ENCODE data around the gene SPCS2.
"Not testable (repeated sequence)": the region's sequence is repeated elsewhere in the genome, so short reads cannot be mapped to it uniquely, and the experiment has no call there.

The SPCS2 gene

GRCh38 chr11:74950374-74950969 lies 1.4 kb downstream of the SPCS2 start:
- DNase-seq, result peak; percentile 23

DNA sequence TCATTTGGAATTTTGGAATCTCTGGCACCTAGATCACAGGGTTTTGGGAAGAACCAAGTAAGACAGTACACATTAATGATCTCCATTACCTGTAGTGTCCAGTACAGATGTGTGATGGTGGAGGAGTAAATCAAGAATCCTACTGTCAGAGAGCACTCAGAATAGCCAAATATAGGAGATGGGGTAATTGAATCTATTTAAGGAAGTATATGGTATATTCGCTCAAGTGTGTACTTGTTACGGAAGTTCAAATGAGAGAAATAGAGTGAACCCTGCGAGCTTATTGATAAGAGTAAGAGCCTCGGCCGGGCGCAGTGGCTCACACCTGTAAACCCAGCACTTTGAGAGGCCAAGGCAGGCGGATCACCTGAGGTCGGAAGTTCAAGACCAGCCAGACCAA lies 2.2 kb downstream of the SPCS2 start:
- DNase-seq, result no peak

DNA sequence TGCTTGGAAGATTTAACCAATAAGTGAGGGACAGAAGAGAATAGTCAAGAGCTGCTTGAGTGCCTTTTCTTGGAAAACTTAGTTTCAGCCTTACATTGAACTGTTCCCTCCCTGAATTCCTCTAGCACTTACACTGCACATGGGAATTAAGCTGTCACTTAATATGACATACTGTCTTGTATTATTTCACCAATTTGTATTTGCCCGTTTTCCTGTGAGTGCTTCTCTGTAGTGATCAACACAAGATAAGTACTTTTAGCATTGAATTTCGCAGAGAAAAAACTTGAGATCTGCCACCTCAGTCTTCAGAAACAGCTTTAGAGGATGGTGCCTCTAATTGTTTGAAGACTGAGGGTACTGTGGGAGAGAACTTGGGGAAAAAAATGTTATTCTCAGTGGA lies 3.7 kb downstream of the SPCS2 start:
- DNase-seq, result no peak

DNA sequence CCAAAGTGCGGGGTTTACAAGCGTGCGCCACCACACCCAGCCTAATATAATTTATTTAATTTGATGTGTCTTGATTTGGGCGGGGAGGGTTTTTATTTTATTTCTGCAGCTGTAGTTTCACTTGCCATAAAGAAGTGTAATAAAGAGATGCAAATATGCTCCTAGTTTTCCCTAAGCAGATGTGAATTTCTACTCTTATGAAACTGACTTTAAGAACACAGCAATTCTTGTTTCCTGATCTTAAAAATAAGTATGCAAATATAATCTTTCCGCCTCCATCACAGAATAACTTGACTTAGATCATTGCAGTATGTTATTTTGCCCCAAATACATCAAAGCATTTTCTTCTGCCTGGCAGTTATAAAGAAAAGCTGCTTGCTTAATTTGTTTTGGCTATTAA lies 4.4 kb downstream of the SPCS2 start:
- DNase-seq, result no peak

GRCh38 chr11:74954199-74954598 lies 5.1 kb downstream of the SPCS2 start:
- DNase-seq, result no peak

- DNase-seq, result no peak
Observed at GRCh38 chr11:74956397-74957015, 7.4 kb downstream of the SPCS2 start.

DNA sequence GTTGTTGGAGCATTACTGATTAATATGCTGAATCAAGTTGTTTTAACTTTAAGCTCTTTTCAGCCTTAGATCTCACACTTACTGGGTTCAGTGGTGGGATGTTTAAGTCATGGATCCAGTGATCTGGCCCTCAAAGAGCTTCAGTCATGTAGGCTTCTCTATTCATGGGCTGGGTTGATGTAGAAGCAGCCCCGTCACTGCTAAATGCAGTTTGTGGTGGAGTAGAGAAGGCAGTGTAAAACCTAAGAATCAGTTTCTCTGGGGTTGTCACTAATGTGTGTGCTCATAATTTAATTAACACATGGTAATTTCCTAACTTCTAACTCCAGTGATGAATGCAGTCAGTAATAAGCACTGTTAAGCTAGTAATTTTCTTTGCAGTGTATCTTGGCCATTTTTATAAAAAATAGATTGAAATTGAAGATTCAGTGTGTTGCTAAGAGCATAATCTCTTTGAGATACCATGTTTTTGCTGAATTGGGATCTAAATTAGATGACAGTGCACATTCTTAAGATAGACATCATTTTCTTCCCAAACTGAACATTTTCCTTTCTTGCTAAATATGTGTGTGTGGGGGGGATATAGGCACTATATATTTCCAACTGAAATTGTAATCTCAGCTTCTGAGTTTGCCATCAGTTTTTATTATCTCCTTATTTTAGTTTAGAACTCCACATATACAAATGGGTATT lies 9.0 kb downstream of the SPCS2 start:
- no peak for DNase-seq

DNA sequence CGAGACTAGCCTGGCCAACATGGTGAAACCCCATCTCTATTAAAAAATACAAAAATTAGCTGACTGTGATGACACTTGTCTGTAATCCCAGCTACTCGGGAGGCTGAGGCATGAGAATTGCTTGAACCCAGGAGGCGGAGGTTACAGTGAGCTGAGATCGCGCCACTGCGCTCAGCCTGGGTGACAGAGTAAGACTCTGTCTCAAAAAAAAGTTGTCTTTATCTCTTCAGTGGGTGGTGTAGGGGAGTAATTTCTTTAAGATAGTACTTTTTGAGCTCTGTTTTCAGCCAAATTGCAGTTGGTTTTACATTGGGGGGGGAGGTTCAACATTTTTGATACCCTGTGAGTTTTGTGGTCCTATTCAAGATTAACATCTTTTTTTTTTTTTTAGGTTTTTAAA lies 11.1 kb downstream of the SPCS2 start:
- not testable (repeated sequence) for DNase-seq

GRCh38 chr11:74966651-74967050 lies 17.6 kb downstream of the SPCS2 start:
- DNase-seq, result no peak

DNA sequence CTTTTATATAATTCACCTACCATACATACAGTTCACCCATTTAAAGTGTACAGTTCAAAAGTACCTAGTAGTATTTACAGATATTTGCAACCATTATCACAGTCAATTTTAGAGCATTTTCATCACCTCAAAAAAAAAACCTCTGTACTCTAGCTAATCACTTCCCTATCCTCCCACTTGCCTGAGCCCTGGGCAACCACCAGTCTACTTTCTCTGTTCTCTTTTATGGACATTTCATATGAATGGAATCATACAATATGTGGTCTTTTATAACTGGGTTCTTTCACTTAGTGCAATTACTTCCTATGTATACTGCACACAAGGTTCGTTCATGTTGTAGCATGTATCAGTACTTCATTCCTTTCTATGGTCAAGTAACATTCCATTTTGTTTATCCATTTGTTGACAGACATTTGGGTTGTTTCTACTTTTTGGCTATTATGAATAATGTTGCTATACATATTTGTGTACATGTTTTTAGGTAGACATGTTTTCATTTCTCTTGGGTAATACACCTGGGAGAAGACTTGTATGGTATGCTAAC lies 21.9 kb downstream of the SPCS2 start:
- no peak for DNase-seq

DNA sequence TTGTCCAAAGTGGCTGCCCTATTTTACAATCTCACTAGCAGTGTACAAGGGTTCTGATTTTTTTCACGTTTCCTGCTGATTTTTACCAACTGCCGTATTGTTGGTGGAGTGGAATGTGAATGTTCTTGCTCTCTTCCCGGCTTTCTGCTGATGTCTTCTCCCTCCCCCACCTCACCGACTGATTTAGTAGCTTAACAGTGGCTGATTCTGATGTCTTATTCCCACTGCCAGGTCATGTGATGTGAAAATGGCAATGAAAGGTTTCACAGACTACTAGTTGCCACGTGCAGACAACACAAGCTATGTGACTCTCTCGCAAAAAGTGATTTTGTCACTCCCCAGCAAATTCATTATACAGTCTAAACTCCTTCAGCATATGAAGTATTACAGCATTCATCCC lies 22.4 kb downstream of the SPCS2 start:
- no peak for DNase-seq

GRCh38 chr11:74978041-74978440 lies 29.0 kb downstream of the SPCS2 start:
- DNase-seq, result no peak

DNA sequence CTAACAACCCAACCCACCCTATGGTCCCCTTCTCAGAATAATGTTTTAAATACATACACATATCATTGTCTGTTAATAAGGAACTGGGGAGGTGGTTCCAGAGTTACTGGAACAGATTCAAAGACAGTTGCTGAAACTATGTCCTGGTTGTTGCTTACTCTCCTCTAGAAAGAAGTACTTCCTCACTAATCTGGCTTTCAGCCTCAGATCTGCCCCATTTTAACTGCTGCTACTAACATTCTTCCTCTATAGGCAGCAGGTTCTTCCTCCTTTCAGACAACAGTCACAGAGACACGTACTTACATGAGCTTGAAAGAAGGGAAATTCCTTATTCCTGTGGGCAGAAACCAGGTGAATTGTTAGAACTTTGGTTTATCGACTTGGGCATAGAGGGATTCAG lies 31.6 kb downstream of the SPCS2 start:
- no peak for DNase-seq

DNA sequence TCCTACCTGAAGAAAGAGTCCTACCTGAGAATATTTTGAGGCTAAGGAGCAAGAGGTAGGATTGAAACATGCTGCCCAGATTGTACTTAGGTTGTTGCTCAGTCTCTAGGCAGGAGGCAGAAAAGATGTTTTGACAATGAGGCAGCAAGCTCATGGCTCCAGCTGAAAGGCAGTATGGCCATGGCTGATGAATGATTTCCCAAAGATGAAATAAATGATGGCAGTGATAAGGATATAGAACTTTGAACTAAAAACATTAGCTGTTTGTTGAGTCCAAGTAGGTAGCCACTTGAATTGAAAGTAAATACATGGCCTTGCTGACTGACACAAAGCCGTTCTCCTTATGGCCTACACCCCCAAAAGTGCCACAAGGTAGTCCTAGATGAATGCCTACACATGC lies 32.8 kb downstream of the SPCS2 start:
- no peak for DNase-seq

DNA sequence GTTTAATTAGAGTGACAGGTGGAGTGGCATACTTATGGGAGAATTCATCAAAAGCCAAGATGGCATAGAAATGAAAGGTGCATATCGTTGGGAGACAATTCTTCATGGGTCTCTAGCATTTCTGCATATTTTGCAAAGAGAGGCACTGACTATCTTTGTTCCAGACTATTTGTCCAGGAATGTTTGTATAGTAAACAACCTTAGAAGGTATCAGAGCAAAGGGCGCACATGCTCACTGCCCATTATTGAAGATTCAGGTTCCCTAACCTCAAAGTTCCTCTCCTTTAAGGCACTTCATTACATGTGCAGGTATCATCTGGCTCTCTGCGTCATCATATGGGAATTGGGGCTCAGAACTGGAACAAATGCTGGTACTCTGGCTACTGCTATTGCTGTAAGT lies 35.0 kb downstream of the SPCS2 start:
- DNase-seq, result no peak

GRCh38 chr11:74984730-74985129 lies 35.7 kb downstream of the SPCS2 start:
- DNase-seq, result no peak

DNA sequence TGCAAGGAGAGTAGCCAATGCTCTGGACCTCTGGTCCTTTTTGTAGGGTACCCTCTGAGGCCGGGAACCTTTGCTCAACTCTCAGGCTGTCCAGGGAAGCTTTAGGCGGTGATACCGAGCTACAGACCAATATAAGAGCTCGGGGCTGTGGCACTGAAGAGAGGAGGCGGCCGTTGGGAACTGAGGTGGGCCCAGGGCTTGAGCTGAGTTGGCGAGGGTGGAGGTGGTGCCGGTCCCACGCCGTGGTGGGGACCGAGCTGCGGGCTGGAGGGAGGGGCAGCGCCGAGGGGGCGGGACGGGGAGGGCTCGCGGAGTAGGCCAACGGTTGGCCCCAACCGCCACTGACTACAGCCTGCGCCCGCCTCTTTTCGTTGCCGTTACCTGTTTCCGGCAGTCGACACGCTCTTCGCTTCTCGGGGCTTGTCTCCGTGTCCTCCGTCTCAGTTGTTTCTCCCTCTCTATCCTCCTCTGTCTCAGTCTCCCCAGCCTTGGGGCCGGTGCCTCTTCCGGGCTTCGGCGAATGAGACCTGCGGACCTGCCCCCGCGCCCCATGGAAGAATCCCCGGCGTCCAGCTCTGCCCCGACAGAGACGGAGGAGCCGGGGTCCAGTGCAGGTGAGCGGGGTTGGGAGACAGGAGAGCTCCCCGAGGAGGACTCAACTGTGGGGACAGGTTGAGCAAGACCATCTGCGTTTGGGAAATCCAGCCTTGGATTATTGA lies 39.6 kb downstream of the SPCS2 start, which contains the start of gene NEU3:
Gene NEU3 (plus strand): TSS at position 393 of the 719 bp plus-strand sequence. CDS start 128 bp downstream, at position 521.
- DNase-seq, result peak; percentile 92

GRCh38 chr11:74989260-74989638 lies 40.2 kb downstream of the SPCS2 start:
- DNase-seq, result peak; percentile 39

DNA sequence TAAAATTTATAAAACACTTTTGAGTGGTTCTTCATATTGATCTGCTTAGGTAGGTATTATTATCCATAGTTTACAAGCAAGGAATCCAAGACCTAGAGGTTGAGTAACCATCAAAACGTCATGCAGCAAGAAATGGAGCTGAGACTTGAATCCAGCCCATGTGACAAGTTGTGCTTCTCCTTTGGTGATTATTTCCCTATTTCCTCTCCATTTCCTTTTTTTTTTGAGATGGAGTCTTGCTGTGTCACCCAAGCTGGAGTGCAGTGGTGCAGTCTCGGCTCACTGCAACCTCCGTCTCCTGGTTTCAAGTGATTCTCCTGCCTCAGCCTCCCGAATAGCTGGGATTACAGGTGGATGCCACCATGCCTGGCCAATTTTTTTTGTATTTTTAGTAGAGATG lies 41.1 kb downstream of the SPCS2 start:
- DNase-seq, result not testable (repeated sequence)

- DNase-seq, result peak; percentile 2
Observed at GRCh38 chr11:74990941-74991340, 41.9 kb downstream of the SPCS2 start.

GRCh38 chr11:74992852-74993251 lies 43.8 kb downstream of the SPCS2 start:
- DNase-seq, result no peak

GRCh38 chr11:75000975-75001354 lies 51.9 kb downstream of the SPCS2 start:
- no peak for DNase-seq

GRCh38 chr11:75001686-75002085 lies 52.6 kb downstream of the SPCS2 start:
- DNase-seq, result peak; percentile 29

- no peak for DNase-seq
Observed at GRCh38 chr11:75002516-75002915, 53.5 kb downstream of the SPCS2 start.

Measured in NCI-H82 (cell line).